ENCODE results near the gene QSOX2. TPM values are rescaled to one million over a fixed set of nuclear protein-coding genes. Genes with fewer than 3 reads are reported as not detected.

QSOX2 gene
- total RNA-seq, 6 experiments from 2014 or later, result 2.9 to 8.7 (median 6.4) TPM

DNA sequence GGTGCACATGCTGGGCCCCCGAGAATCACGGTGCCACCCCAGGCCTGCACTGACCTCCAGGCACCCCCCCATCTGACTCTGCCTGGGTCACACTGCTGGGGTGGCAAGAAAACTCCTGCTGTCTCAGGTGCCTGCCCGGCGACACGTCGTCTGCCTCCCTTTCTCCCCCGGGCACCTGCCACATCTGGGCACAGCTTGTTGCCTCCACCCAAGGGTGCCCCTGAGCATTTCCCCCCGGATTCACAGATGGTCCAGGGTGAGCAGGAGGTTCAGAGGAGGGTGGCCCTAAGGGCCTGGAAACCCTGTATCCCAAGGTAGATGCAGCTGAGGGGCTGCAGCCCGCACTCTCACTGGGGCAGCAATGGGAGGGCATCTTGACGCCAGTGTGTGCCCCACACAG, 14.9 kb upstream of the QSOX2 start:
- H3K4me1 ChIP-seq, result no peaks in the 10 kb centered on the region
- intact Hi-C loops (cut with DNase I), result no loop called here
- H3K4me3 ChIP-seq, result no peak overlapping the region
- ATAC-seq, result no peak
- WGBS (ENCODE audit: insufficient coverage, low coverage, low lambda C conversion rate, missing lambda C conversion rate), result 100% methylated on average over 4 of the region's 10 CpGs
- TF ChIP-seq POLR2A (IDR thresholded peaks at IDR 0.05), result no peak
- TF ChIP-seq, protein P1, sequence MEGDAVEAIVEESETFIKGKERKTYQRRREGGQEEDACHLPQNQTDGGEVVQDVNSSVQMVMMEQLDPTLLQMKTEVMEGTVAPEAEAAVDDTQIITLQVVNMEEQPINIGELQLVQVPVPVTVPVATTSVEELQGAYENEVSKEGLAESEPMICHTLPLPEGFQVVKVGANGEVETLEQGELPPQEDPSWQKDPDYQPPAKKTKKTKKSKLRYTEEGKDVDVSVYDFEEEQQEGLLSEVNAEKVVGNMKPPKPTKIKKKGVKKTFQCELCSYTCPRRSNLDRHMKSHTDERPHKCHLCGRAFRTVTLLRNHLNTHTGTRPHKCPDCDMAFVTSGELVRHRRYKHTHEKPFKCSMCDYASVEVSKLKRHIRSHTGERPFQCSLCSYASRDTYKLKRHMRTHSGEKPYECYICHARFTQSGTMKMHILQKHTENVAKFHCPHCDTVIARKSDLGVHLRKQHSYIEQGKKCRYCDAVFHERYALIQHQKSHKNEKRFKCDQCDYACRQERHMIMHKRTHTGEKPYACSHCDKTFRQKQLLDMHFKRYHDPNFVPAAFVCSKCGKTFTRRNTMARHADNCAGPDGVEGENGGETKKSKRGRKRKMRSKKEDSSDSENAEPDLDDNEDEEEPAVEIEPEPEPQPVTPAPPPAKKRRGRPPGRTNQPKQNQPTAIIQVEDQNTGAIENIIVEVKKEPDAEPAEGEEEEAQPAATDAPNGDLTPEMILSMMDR (IDR thresholded peaks at IDR 0.05), result no peak
- DNase-seq, result no peak
- no peaks in the 10 kb centered on the region for H3K9me3 ChIP-seq
- H3K27me3 ChIP-seq, result no peaks in the 10 kb centered on the region
- H3K27ac ChIP-seq, result no peak overlapping the region
- H3K36me3 ChIP-seq, result no peaks in the 10 kb centered on the region

DNA sequence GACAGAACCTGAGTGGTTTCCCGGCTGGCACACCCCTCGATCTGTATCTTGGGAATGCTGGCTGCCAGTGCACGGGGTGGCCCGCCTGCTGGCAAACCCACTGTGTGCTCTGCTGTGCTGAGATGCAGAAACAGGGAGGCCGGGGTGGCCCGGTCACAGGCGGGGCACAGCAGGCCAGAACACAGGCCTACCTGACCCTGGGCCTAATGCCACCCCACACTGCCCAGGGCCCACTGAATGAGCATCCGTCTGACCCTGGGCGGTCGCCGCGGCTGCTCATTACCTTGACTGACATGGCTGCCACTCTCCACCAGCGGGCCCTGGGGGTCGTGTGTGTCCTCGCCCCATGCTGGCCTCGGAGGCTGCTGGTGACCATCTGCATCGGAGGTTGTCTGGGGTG, 14.2 kb upstream of the QSOX2 start:
- ATAC-seq, result no peak
- H3K4me3 ChIP-seq, result no peak overlapping the region
- H3K36me3 ChIP-seq, result no peaks in the 10 kb centered on the region
- no peaks in the 10 kb centered on the region for H3K9me3 ChIP-seq
- no peak for DNase-seq
- peaks cover 0 to 3% (median 0%) of the 10 kb centered on the region in 4 donors for H3K4me1 ChIP-seq
- H3K27ac ChIP-seq, result no peak overlapping the region
- no peaks in the 10 kb centered on the region for H3K27me3 ChIP-seq
- no peak for TF ChIP-seq POLR2A (IDR thresholded peaks at IDR 0.05)
- TF ChIP-seq, protein P1 (IDR thresholded peaks at IDR 0.05), result no peak
- intact Hi-C loops (cut with DNase I), result no loop called here
- WGBS (ENCODE audit: insufficient coverage, low coverage, low lambda C conversion rate, missing lambda C conversion rate), result no CpG with 5 or more reads among the region's 17 CpGs

DNA sequence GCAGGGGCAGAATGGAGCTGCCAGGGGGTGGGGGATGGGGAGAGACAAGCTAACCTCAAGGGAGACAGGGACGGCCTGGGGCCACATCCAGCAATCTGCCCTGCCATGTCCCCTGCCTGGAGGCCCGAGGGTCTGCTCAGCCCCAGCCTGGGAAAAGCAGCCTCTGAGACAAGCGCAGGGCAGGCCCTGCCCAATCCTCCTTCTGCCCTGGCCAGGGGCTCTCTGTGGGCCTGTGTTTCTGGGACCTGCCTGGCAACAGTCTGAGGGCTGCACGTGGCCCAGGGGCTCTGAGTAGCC, 13.9 kb upstream of the QSOX2 start:
- Histone ChIP-seq H3K9me3 (no peaks in the 10 kb centered on the region), H3K27me3 (no peaks in the 10 kb centered on the region), H3K36me3 (no peaks in the 10 kb centered on the region), H3K4me1 (peaks cover 0 to 5% (median 0%) of the 10 kb centered on the region in 4 donors), H3K4me3 (no peak overlapping the region), H3K27ac (no peak overlapping the region)
- intact Hi-C loops (cut with DNase I), result no loop called here
- no CpG with 5 or more reads among the region's 4 CpGs for WGBS (ENCODE audit: insufficient coverage, low coverage, low lambda C conversion rate, missing lambda C conversion rate)
- no peak for TF ChIP-seq POLR2A (IDR thresholded peaks at IDR 0.05)
- ATAC-seq (no peak), DNase-seq (no peak)

DNA sequence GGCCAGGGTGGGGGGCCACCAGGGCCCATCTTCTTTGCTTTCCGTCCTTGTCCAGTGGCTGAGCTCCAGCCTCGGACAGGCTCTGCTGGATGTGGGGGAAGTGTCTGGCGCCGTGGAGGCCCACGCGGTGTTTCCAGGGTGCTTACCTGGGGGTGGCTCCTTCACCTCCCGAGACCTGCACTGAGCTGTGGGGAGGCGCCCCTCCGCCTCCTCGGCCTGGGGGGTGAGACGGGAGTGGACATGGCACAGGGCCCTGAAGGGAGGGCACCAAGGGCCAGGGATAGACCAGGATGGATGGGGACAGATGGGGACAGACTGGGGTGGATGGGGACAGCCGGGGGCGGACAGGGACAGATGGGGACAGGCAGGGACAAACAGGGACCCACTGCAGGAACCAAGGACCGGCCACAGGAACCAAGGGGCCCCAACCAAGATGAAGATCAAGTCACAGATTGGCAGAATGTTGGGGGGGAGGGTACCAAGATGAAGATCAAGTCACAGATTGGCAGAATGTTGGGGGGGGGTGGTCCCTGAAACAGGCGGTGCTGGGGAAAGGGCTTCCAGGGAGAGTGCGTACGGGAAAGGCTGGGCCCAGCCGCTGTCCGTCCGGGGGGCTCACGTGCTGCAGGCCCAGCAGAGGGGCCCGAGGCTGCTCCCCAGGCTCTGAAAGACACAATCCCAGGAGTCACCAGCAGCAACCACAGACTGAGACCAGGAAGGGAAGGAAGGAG, 13.3 kb upstream of the QSOX2 start:
- no peak for TF ChIP-seq POLR2A (IDR thresholded peaks at IDR 0.05)
- TF ChIP-seq, protein P1 (IDR thresholded peaks at IDR 0.05), result no peak
- peaks cover 0 to 5% (median 0%) of the 10 kb centered on the region in 4 donors for H3K4me1 ChIP-seq
- intact Hi-C loops (cut with DNase I), result no loop called here
- H3K27me3 ChIP-seq, result no peaks in the 10 kb centered on the region
- H3K4me3 ChIP-seq, result no peak overlapping the region
- no peaks in the 10 kb centered on the region for H3K9me3 ChIP-seq
- H3K36me3 ChIP-seq, result no peaks in the 10 kb centered on the region
- WGBS (ENCODE audit: insufficient coverage, low coverage, low lambda C conversion rate, missing lambda C conversion rate), result 89% methylated on average over 19 of the region's 22 CpGs
- ATAC-seq (no peak), DNase-seq (no peak)
- no peak overlapping the region for H3K27ac ChIP-seq

DNA sequence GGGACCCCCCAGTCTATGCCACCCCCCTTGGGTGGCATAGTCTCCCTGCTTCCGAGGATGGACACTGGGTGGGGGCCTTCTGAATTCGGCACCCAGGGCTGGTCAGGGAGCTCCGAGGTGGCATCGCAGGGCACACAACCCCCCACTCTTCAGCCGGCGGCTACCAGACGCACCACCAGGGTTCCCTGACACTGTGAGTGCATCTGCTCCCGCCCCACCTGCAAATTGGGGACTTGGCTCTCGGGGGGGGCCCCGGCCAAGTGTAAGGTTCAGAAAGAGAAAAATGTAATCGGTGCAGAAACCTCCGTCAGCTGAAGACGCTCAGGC, 12.7 kb upstream of the QSOX2 start:
- Histone ChIP-seq H3K36me3 (no peaks in the 10 kb centered on the region), H3K4me3 (no peak overlapping the region), H3K4me1 (peaks cover 0 to 5% (median 0%) of the 10 kb centered on the region in 4 donors), H3K27ac (no peak overlapping the region), H3K27me3 (no peaks in the 10 kb centered on the region), H3K9me3 (no peaks in the 10 kb centered on the region)
- ATAC-seq, result no peak
- no peak for DNase-seq
- TF ChIP-seq POLR2A (IDR thresholded peaks at IDR 0.05), result no peak
- TF ChIP-seq, protein P1 (IDR thresholded peaks at IDR 0.05), result no peak
- 72% methylated on average over 7 of the region's 13 CpGs for WGBS (ENCODE audit: insufficient coverage, low coverage, low lambda C conversion rate, missing lambda C conversion rate)
- intact Hi-C loops (cut with DNase I), result no loop called here

Measured in right lobe of liver (tissue), 6 donors.